Activated CD8-positive, alpha-beta memory T cell treated with anti-CD3 and anti-CD28 coated beads, Interleukin-2, amount 50 U/mL, for 4 hours (primary cell): ENCODE results near the gene ABLIM2.

ENCODE experiments used
- DNase-seq: peaks from one replicate; pipeline ENCODE4 v3.0.0-alpha.2; 2020

ABLIM2 gene

GRCh38 chr4:8082517-8083055, 76.0 kb downstream of the ABLIM2 start:
- no peak for DNase-seq

- DNase-seq = no peak
Measured at GRCh38 chr4:8081621-8082516, 76.7 kb downstream of the ABLIM2 start.

- DNase-seq = no peak
Measured at GRCh38 chr4:8081171-8081570, 77.4 kb downstream of the ABLIM2 start.

- no peak for DNase-seq
Measured at GRCh38 chr4:8080754-8081065, 77.9 kb downstream of the ABLIM2 start.

GRCh38 chr4:8079916-8080753, 78.5 kb downstream of the ABLIM2 start:
- no peak for DNase-seq

- DNase-seq = no peak
Measured at GRCh38 chr4:8079031-8079885, 79.4 kb downstream of the ABLIM2 start.

- no peak for DNase-seq
Measured at GRCh38 chr4:8078610-8079015, 80.0 kb downstream of the ABLIM2 start.

GRCh38 chr4:8078109-8078494, 80.5 kb downstream of the ABLIM2 start:
- DNase-seq = no peak

- DNase-seq = no peak
Measured at GRCh38 chr4:8077181-8078108, 81.2 kb downstream of the ABLIM2 start.

GRCh38 chr4:8076023-8076422, 82.6 kb downstream of the ABLIM2 start:
- no peak for DNase-seq

GRCh38 chr4:8073206-8073863, 85.3 kb downstream of the ABLIM2 start:
- no peak for DNase-seq

- no peak for DNase-seq
Measured at GRCh38 chr4:8072235-8072968, 86.2 kb downstream of the ABLIM2 start.

GRCh38 chr4:8071766-8072165, 86.8 kb downstream of the ABLIM2 start:
- DNase-seq = no peak

GRCh38 chr4:8070736-8071718, 87.6 kb downstream of the ABLIM2 start:
- no peak for DNase-seq

- no peak for DNase-seq
Measured at GRCh38 chr4:8069102-8069752, 89.4 kb downstream of the ABLIM2 start.

- DNase-seq = no peak
Measured at GRCh38 chr4:8067945-8068896, 90.4 kb downstream of the ABLIM2 start.

GRCh38 chr4:8067274-8067936, 91.2 kb downstream of the ABLIM2 start:
- no peak for DNase-seq
